ENCODE results near the gene KATNAL2. TPM values are rescaled to one million over a fixed set of nuclear protein-coding genes. Genes with fewer than 3 reads are reported as not detected.
"Not testable (repeated sequence)": the region's sequence is repeated elsewhere in the genome, so short reads cannot be mapped to it uniquely, and the experiment has no call there.

The KATNAL2 gene
- total RNA-seq, 4 donors from 2014 or later: 2.8 to 14.3 (median 3.6) TPM; not detected in 1

DNA sequence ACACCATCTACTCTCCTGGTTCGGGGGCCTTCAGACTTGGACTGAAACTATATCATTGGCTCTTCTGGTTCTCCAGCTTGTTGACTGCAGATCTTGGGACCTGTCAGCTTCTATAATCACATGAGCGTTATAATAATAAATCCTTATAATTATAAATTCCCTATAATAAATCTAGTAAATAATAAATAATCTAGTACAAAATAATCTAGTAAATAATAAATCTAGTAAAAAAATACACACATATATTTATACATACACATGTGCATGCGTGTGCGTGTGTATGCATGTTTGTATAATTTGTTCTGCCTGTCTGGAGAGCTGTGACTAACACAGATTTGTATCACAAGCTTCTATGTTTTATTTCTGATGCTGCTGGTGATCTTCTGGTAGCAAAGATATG lies 40.8 kb downstream of the KATNAL2 start:
- no peaks in the 10 kb centered on the region for H3K27me3 ChIP-seq
- no peaks in the 10 kb centered on the region for H3K9me3 ChIP-seq
- no peak overlapping the region for H3K4me3 ChIP-seq
- no peak overlapping the region for H3K27ac ChIP-seq
- H3K36me3 ChIP-seq: no peaks in the 10 kb centered on the region
- no peak for TF ChIP-seq POLR2A (IDR thresholded peaks at IDR 0.05)
- TF ChIP-seq, protein P1, sequence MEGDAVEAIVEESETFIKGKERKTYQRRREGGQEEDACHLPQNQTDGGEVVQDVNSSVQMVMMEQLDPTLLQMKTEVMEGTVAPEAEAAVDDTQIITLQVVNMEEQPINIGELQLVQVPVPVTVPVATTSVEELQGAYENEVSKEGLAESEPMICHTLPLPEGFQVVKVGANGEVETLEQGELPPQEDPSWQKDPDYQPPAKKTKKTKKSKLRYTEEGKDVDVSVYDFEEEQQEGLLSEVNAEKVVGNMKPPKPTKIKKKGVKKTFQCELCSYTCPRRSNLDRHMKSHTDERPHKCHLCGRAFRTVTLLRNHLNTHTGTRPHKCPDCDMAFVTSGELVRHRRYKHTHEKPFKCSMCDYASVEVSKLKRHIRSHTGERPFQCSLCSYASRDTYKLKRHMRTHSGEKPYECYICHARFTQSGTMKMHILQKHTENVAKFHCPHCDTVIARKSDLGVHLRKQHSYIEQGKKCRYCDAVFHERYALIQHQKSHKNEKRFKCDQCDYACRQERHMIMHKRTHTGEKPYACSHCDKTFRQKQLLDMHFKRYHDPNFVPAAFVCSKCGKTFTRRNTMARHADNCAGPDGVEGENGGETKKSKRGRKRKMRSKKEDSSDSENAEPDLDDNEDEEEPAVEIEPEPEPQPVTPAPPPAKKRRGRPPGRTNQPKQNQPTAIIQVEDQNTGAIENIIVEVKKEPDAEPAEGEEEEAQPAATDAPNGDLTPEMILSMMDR (IDR thresholded peaks at IDR 0.05): no peak
- no peaks in the 10 kb centered on the region for H3K4me1 ChIP-seq
- intact Hi-C loops (cut with DNase I; ENCODE audit: low total_unique reads): no loop called here
- DNase-seq: no peak

DNA sequence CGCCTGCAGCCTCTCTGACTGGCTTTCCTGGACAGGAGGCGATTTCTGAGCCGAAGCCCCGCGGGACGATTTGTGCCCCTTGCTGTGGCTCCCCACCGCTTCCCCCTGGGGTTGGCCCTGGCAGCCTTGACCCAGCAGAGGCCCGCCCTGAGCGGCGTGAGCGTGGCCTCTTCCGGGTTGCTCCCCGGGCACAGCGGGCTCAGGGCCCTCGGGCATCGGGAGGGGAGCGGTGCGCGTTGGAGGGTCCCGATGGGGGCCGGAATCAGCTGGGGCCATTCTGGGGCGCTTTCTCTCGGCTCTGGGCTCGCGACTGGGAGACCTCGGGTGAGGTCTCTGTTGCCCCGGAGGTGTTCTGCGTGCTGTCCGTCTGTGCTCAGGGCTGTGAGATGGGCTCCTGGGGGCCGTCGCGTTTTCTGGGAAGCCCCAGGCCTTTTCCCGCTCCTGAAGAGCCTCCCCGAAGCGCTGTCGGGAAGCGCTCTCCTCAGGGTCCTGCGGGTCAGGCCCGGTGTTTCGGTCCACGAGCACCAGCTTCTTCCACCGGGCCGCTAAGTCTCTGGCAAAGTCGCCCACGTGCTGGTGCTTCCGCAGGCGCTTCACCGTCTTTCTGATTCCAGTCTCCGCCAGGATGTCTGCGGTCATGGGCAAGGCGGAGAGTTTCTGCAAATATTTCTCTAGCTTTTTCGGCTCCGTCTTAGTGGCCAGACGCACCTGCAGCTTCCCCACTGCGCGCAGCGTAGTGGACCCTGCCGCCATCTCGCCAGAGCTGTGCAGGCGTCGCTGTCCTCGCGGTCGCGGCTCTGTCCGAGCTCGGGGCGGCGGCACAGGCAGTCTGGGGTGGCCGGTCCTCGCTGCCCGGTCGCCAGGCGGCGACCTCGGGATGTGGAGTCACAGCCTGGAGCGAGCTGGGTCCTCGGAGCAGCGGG lies 46.5 kb downstream of the KATNAL2 start:
- H3K27me3 ChIP-seq; H3K27ac ChIP-seq; H3K9me3 ChIP-seq; H3K4me3 ChIP-seq; H3K36me3 ChIP-seq; intact Hi-C loops (cut with DNase I; ENCODE audit: low total_unique reads); DNase-seq; H3K4me1 ChIP-seq: not testable (repeated sequence)

DNA sequence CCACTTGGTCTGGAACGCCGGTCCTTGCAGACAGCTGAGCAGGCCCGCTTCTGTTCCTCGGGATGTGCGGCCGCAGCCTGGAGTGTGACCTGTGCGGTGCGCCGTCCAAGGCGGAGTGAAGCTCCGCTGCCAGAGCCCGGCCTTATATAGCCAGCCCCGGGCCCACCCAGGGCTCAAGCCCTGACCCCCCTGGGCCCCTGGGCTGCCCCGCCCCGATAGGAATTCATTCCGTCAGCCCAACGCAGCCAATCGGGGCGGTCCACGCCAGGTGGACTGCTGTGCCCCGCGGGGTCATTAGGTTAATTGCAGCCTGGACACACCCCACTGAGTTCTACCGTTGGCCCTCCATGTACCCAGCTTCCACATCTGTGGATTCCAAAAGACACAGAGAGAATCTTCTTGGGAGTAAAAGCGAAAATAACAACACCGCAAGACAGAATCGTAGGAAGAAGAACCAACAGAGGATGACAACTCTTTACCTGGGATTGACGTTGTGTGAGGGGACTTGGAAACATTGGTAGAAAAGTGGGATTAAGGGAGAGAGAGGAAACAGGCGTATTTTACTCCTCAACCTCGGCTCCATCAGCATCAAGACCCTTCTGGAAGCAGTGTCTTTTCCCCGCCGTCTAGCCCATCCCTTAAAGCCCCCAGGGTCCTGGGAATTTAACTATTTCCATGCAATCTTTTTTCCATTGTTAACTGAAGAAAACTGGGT lies 47.3 kb downstream of the KATNAL2 start:
- H3K4me1 ChIP-seq; H3K4me3 ChIP-seq; H3K36me3 ChIP-seq; DNase-seq; H3K27ac ChIP-seq; H3K9me3 ChIP-seq; H3K27me3 ChIP-seq; intact Hi-C loops (cut with DNase I; ENCODE audit: low total_unique reads): not testable (repeated sequence)

DNA sequence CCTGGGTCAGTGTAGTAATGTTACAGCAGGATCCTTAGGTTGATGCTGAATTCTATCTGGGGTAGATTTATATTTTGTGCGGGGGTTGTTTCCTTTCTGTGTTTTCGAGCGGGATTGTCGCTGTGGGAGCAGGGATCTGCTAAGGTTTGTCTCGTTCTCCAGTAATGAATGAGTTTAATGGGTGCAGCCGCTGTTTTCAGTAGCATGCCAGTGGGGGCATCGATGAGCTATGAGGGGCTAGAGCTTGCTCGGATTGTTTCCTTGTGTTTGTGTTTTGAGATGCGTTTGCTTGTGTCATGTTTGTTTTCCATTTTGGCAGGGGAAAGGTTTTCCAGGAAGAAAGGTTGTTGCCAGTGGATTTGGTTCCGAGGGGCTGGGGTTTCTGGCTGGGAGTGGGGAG lies 48.9 kb downstream of the KATNAL2 start:
- H3K4me1 ChIP-seq; DNase-seq; H3K36me3 ChIP-seq; H3K9me3 ChIP-seq; H3K27me3 ChIP-seq; H3K27ac ChIP-seq; H3K4me3 ChIP-seq; intact Hi-C loops (cut with DNase I; ENCODE audit: low total_unique reads): not testable (repeated sequence)

DNA sequence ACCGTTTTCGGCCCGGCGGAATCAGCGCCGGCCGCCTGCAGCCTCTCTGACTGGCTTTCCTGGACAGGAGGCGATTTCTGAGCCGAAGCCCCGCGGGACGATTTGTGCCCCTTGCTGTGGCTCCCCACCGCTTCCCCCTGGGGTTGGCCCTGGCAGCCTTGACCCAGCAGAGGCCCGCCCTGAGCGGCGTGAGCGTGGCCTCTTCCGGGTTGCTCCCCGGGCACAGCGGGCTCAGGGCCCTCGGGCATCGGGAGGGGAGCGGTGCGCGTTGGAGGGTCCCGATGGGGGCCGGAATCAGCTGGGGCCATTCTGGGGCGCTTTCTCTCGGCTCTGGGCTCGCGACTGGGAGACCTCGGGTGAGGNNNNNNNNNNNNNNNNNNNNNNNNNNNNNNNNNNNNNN lies 52.1 kb downstream of the KATNAL2 start:
- H3K27ac ChIP-seq; H3K4me3 ChIP-seq; intact Hi-C loops (cut with DNase I; ENCODE audit: low total_unique reads); DNase-seq; H3K4me1 ChIP-seq; H3K9me3 ChIP-seq; H3K27me3 ChIP-seq; H3K36me3 ChIP-seq: not testable (repeated sequence)

DNA sequence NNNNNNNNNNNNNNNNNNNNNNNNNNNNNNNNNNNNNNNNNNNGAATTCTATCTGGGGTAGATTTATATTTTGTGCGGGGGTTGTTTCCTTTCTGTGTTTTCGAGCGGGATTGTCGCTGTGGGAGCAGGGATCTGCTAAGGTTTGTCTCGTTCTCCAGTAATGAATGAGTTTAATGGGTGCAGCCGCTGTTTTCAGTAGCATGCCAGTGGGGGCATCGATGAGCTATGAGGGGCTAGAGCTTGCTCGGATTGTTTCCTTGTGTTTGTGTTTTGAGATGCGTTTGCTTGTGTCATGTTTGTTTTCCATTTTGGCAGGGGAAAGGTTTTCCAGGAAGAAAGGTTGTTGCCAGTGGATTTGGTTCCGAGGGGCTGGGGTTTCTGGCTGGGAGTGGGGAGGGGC lies 102.5 kb downstream of the KATNAL2 start:
- H3K27me3 ChIP-seq; H3K9me3 ChIP-seq; H3K4me1 ChIP-seq; H3K27ac ChIP-seq; H3K36me3 ChIP-seq; H3K4me3 ChIP-seq; DNase-seq; intact Hi-C loops (cut with DNase I; ENCODE audit: low total_unique reads): not testable (repeated sequence)

DNA sequence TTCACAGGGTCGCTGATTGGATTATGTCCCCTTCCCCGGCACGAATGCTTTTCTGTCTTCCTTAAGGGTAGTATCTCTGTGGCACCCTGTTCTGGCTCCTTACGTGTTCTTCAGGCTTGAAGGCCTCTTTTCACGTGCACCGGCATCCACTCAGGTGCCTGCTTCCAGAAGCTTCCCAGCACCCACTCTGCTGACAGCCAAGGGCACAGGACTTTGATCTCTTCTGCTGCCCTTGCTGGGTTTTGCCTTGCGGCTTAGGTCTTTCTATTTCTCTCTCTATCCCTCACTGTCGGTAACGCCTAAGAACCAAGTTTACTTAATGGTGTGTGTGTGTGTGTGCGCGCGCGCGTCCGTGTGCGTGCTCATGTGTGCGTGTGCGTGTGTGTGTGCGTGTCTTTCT lies 103.4 kb downstream of the KATNAL2 start:
- H3K9me3 ChIP-seq; intact Hi-C loops (cut with DNase I; ENCODE audit: low total_unique reads); DNase-seq; H3K27me3 ChIP-seq; H3K36me3 ChIP-seq; H3K4me1 ChIP-seq; H3K27ac ChIP-seq; H3K4me3 ChIP-seq: not testable (repeated sequence)

DNA sequence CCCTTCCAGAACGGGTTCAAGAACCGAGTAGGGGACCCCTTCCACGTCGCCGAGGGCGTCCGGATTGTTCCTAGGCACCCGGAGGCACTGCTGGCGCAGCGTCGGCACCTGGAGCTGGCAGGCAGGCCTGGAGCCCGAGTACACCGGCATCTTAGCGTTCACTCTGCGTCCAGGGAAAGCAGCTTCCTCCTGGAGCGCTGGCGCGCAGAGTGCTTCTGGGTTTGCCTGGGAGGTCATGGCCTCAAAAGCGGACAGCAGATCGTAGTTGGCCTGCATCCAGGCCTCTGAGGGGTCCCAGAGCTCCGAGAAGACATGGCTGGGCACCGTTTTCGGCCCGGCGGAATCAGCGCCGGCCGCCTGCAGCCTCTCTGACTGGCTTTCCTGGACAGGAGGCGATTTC lies 105.4 kb downstream of the KATNAL2 start:
- H3K4me3 ChIP-seq; H3K9me3 ChIP-seq; H3K27me3 ChIP-seq; H3K36me3 ChIP-seq; H3K27ac ChIP-seq; DNase-seq; H3K4me1 ChIP-seq; intact Hi-C loops (cut with DNase I; ENCODE audit: low total_unique reads): not testable (repeated sequence)

DNA sequence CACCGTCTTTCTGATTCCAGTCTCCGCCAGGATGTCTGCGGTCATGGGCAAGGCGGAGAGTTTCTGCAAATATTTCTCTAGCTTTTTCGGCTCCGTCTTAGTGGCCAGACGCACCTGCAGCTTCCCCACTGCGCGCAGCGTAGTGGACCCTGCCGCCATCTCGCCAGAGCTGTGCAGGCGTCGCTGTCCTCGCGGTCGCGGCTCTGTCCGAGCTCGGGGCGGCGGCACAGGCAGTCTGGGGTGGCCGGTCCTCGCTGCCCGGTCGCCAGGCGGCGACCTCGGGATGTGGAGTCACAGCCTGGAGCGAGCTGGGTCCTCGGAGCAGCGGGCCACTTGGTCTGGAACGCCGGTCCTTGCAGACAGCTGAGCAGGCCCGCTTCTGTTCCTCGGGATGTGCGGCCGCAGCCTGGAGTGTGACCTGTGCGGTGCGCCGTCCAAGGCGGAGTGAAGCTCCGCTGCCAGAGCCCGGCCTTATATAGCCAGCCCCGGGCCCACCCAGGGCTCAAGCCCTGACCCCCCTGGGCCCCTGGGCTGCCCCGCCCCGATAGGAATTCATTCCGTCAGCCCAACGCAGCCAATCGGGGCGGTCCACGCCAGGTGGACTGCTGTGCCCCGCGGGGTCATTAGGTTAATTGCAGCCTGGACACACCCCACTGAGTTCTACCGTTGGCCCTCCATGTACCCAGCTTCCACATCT lies 106.5 kb downstream of the KATNAL2 start:
- H3K9me3 ChIP-seq; H3K36me3 ChIP-seq; H3K27me3 ChIP-seq; H3K27ac ChIP-seq; H3K4me1 ChIP-seq; DNase-seq; intact Hi-C loops (cut with DNase I; ENCODE audit: low total_unique reads); H3K4me3 ChIP-seq: not testable (repeated sequence)

DNA sequence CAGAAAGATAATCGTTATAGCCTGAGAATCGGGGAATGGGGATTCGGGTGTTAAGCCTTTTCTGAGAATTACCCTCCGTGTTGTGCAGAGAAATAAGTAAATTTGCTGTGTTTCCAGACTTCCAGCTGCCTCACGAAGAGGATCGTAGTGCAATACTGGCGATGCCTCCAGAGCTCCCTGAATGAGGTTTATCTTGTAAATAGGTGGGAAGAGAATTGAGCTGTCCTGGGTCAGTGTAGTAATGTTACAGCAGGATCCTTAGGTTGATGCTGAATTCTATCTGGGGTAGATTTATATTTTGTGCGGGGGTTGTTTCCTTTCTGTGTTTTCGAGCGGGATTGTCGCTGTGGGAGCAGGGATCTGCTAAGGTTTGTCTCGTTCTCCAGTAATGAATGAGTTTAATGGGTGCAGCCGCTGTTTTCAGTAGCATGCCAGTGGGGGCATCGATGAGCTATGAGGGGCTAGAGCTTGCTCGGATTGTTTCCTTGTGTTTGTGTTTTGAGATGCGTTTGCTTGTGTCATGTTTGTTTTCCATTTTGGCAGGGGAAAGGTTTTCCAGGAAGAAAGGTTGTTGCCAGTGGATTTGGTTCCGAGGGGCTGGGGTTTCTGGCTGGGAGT lies 108.3 kb downstream of the KATNAL2 start:
- H3K27ac ChIP-seq; H3K27me3 ChIP-seq; H3K9me3 ChIP-seq; H3K4me1 ChIP-seq; H3K4me3 ChIP-seq; H3K36me3 ChIP-seq; DNase-seq; intact Hi-C loops (cut with DNase I; ENCODE audit: low total_unique reads): not testable (repeated sequence)

DNA sequence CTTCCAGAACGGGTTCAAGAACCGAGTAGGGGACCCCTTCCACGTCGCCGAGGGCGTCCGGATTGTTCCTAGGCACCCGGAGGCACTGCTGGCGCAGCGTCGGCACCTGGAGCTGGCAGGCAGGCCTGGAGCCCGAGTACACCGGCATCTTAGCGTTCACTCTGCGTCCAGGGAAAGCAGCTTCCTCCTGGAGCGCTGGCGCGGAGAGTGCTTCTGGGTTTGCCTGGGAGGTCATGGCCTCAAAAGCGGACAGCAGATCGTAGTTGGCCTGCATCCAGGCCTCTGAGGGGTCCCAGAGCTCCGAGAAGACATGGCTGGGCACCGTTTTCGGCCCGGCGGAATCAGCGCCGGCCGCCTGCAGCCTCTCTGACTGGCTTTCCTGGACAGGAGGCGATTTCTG lies 111.3 kb downstream of the KATNAL2 start:
- DNase-seq; H3K27me3 ChIP-seq; H3K4me3 ChIP-seq; H3K27ac ChIP-seq; H3K36me3 ChIP-seq; intact Hi-C loops (cut with DNase I; ENCODE audit: low total_unique reads); H3K9me3 ChIP-seq; H3K4me1 ChIP-seq: not testable (repeated sequence)
